Immature natural killer cell (primary cell): ENCODE data around the gene DMRTC1. TPM values are rescaled to one million over a fixed set of nuclear protein-coding genes. Genes with fewer than 3 reads are reported as not detected.
"Not testable (repeated sequence)": the region's sequence is repeated elsewhere in the genome, so short reads cannot be mapped to it uniquely, and the experiment has no call there.

ENCODE experiments used
- DNase-seq, 3 donors: peaks; one replicate each; pipeline ENCODE4 v3.0.0; 2022; ENCODE audit warnings: mixed read lengths in 1 of 3
- H3K27ac Mint-ChIP-seq, 6 donors: one replicate each; pipeline ENCODE4 v1.8.0; 2020; ENCODE audit warnings: mixed read lengths in 6 of 6, mild to moderate bottlenecking in 5 of 6, inconsistent platforms in 4 of 6, moderate library complexity in 3 of 6
- H3K27me3 Mint-ChIP-seq, 3 donors: one replicate each; pipeline ENCODE4 v1.8.0; 2020 to 2021; ENCODE audit warnings: low read depth in 3 of 3, mild to moderate bottlenecking in 3 of 3, mixed read lengths in 3 of 3, moderate library complexity in 3 of 3, inconsistent platforms in 1 of 3
- H3K36me3 Mint-ChIP-seq, 3 donors: one replicate each; pipeline ENCODE4 v1.8.0; 2020; ENCODE audit warnings: mixed read lengths in 3 of 3, inconsistent platforms in 2 of 3, mild to moderate bottlenecking in 2 of 3
- H3K4me1 Mint-ChIP-seq, 2 donors: one replicate each; pipeline ENCODE4 v1.8.0; 2020; ENCODE audit warnings: inconsistent platforms in 2 of 2, mild to moderate bottlenecking in 2 of 2, mixed read lengths in 2 of 2, moderate library complexity in 1 of 2
- H3K4me3 Mint-ChIP-seq, 5 donors: one replicate each; pipeline ENCODE4 v1.8.0; 2020; ENCODE audit warnings: mild to moderate bottlenecking in 5 of 5, mixed read lengths in 5 of 5, inconsistent platforms in 3 of 5, moderate library complexity in 3 of 5
- H3K9me3 Mint-ChIP-seq, 6 donors: one replicate each; pipeline ENCODE4 v1.8.0; 2020; ENCODE audit warnings: mild to moderate bottlenecking in 6 of 6, mixed read lengths in 6 of 6, inconsistent platforms in 4 of 6, moderate library complexity in 3 of 6
- polyA plus RNA-seq, 3 donors: library from polyadenylated mRNA; unstranded; fragments of 300-500 nt; fragmentation: Illumina TruSeq; gene quantifications; one replicate each; pipeline ENCODE4 v1.2.3, GENCODE V29; 2021

DMRTC1 gene
- polyA plus RNA-seq, 3 donors from 2014 or later, result 0.82 TPM; not detected in 2

- not testable (repeated sequence) for DNase-seq, H3K27ac Mint-ChIP-seq, H3K27me3 Mint-ChIP-seq
Measured at GRCh38 chrX:72882898-72883297, 60.7 kb downstream of the DMRTC1 start.

GRCh38 chrX:72837532-72837931 lies 106.1 kb downstream of the DMRTC1 start:
- H3K27ac Mint-ChIP-seq, H3K9me3 Mint-ChIP-seq, DNase-seq, H3K36me3 Mint-ChIP-seq, H3K4me3 Mint-ChIP-seq, H3K27me3 Mint-ChIP-seq, H3K4me1 Mint-ChIP-seq: not testable (repeated sequence)

More at GRCh38 chrX:72882898-72883297, 60.7 kb downstream of the DMRTC1 start:
- H3K9me3 Mint-ChIP-seq, H3K36me3 Mint-ChIP-seq, H3K4me1 Mint-ChIP-seq, H3K4me3 Mint-ChIP-seq: not testable (repeated sequence)

GRCh38 chrX:72830701-72831100 lies 112.9 kb downstream of the DMRTC1 start:
- H3K36me3 Mint-ChIP-seq, H3K27me3 Mint-ChIP-seq, H3K27ac Mint-ChIP-seq, H3K4me1 Mint-ChIP-seq, H3K4me3 Mint-ChIP-seq, H3K9me3 Mint-ChIP-seq, DNase-seq: not testable (repeated sequence)

Other genes starting within 250 kb of the DMRTC1 start
- not detected for gene PHKA1, start 229.5 kb downstream of the DMRTC1 start, polyA plus RNA-seq
- gene DMRTC1B, start 166.9 kb downstream of the DMRTC1 start, polyA plus RNA-seq, result not detected
- gene FAM236B, start 161.2 kb downstream of the DMRTC1 start, polyA plus RNA-seq, result not detected
- gene FAM236D, start 135.6 kb downstream of the DMRTC1 start, polyA plus RNA-seq, result not detected
- not detected for gene FAM236C, start 31.2 kb downstream of the DMRTC1 start, polyA plus RNA-seq
- not detected for gene FAM236A, start 5.6 kb downstream of the DMRTC1 start, polyA plus RNA-seq
- gene PABPC1L2B, start 59.1 kb upstream of the DMRTC1 start, polyA plus RNA-seq, result not detected
- gene PABPC1L2A, start 135.7 kb upstream of the DMRTC1 start, polyA plus RNA-seq, result not detected